IPS-11a (cell line): ENCODE measurements around the gene PADI1.

Experiments
- H3K4me3 ChIP-seq: one replicate; pipeline ENCODE4 v1.5.1; 2013; ENCODE audit warnings: low read depth, low read length, control low read depth

PADI1 gene

GRCh38 chr1:17214876-17215544, 10.1 kb downstream of the PADI1 start:
- H3K4me3 ChIP-seq, result no peak overlapping the region

GRCh38 chr1:17215545-17215890, 10.6 kb downstream of the PADI1 start:
- H3K4me3 ChIP-seq, result no peak overlapping the region

DNA sequence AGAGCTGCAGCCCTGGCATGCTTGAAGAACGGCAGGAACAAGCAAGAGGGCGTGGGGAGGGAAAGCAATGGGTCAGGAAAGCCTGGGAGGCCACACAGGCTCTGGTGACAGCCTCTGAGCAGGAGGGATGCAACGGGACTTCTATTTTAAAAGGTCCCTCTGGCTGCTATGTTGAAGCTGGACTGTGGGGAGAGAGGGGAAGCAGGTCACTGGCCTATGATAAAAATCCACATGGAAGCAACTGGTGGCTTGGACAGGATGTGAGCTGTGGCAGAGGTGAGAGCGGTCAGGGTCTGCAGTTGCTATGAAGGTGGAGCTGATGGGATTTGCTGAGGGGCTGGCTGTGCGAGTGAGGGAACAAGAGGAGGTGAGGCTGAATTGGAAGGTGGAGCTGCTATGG, 11.2 kb downstream of the PADI1 start:
- no peak overlapping the region for H3K4me3 ChIP-seq

DNA sequence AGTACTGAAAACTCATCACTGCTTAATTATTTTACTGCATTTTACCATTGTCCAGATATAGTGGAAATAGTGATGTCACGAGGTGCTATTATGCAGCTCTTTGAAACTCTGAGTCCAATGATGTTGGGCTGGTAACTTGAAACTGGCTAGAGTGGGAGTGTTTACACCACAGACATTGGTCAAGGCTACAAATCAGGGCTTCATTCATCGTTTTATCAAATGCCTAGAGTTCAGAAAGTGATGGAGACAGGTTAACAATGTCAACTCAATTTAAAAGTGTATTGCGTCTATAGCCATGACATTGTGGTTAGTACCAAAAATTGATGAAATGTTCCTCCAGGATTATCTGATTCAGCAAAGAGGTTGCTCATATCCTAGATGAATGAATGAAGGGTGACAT, 12.7 kb downstream of the PADI1 start:
- no peak overlapping the region for H3K4me3 ChIP-seq

- H3K4me3 ChIP-seq, result no peak overlapping the region
Measured at GRCh38 chr1:17218939-17219338, 14.0 kb downstream of the PADI1 start.

DNA sequence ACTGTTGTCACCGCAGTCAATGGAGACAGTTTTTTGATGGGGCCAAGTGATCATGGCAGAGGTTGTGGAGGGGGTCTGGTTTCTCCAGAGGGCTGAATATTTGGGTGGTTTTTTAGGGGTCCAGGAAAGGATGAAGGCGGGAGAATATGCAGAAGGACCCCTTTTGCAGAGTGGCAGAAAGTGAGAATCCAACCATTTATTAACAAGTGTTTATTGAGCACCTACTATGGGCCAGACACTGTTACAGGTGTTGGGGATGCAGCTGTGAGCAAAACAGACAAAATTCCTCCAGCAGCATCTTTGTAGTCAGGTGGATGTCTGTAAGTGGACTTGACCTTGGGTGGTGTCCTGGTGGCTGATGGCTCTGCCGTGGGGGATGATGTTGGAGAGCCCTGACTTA, 15.4 kb downstream of the PADI1 start:
- H3K4me3 ChIP-seq, result no peak overlapping the region

GRCh38 chr1:17222557-17222956, 17.6 kb downstream of the PADI1 start:
- H3K4me3 ChIP-seq, result no peak overlapping the region

DNA sequence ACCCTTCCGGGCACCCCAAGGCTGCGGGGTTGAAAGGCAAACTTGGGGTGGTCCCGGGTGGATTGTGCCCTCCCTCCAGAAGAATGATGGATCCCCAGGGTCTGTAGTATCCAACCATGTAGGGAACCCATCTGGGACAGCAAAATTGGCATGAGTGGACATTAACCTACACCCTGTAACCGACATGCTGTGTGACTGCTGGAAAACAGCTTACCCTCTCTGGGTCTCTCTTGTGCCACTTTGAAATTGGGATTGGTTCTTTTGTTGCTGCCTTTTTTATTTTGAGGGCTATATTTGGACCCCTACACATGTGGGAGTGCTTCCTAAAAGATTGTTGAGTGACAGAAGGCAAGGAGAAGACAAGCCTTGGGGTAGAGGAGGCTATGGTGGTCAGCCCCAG, 19.5 kb downstream of the PADI1 start:
- no peak overlapping the region for H3K4me3 ChIP-seq

DNA sequence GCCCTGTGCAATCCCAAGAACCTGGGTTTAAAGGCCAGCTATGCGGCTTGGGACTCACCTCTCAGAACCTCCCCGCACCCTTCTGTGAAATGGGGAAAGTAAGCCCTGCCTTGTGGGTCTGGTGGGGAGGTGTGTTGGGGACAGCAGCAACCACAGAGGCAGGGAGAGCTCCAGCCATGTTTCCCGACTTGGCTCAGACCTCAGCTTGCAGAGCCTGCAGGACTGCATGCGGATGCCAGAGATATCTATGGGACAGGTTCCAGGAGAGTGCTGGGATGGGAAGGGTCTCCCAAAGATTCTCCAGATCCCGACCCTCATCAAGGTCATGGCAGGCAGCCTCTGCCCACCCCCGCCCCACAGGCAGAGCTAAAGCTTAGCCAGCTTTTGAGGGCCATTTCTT, 20.2 kb downstream of the PADI1 start:
- H3K4me3 ChIP-seq, result no peak overlapping the region

GRCh38 chr1:17227358-17227915, 22.5 kb downstream of the PADI1 start:
- H3K4me3 ChIP-seq, result no peak overlapping the region

- no peak overlapping the region for H3K4me3 ChIP-seq
Measured at GRCh38 chr1:17228619-17229018, 23.7 kb downstream of the PADI1 start.

DNA sequence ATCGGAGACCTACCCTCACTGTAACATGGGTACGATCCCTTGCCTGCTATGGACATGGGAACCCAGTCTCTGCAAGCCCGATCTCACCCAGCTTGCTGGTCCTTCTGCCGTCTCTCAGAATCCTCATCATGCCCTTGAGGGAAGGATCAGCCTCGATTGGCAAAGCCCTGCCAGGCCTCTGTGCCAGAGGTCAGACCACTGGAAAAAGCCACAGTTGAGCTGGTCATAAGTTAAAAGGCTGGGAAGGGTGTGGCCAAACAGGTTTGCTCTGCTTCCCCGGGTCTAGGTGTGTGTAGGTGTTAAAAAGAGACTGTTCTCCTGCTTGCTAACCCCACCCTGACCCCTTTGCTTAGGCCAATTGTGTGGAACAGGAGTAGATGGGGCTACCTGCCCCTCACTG, 24.5 kb downstream of the PADI1 start:
- no peak overlapping the region for H3K4me3 ChIP-seq

GRCh38 chr1:17230106-17230505, 25.2 kb downstream of the PADI1 start:
- no peak overlapping the region for H3K4me3 ChIP-seq

DNA sequence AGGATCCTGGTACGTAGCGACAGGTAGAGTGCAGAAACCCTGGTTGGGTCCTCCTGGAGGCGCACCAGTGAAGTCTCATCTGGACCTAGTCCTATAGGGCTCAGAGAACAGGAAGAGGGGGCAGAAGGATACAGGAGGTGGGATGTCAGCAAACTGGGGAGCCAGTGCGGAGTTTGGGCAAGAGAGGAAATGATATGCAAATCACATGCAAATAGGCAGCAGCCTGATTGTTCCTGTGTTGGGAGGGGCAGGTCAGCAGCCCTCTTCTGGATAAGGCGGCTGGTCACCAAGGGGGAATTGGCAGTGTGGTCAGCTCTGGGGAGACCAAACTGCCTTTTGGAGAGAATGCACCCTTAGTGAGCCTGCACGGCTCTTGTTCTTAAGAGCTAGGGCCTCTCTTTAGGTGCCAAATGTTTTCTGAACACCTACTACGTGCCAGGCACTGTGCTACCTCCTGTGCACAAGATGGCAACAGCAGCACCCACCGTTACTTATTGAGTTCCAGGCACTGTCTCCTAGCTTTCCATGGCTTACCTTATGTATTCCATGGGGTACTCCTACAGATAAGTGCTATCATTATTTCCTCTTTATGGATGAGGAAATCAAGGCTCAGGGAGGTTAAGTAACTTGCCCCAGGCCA, 25.9 kb downstream of the PADI1 start:
- H3K4me3 ChIP-seq, result no peak overlapping the region

DNA sequence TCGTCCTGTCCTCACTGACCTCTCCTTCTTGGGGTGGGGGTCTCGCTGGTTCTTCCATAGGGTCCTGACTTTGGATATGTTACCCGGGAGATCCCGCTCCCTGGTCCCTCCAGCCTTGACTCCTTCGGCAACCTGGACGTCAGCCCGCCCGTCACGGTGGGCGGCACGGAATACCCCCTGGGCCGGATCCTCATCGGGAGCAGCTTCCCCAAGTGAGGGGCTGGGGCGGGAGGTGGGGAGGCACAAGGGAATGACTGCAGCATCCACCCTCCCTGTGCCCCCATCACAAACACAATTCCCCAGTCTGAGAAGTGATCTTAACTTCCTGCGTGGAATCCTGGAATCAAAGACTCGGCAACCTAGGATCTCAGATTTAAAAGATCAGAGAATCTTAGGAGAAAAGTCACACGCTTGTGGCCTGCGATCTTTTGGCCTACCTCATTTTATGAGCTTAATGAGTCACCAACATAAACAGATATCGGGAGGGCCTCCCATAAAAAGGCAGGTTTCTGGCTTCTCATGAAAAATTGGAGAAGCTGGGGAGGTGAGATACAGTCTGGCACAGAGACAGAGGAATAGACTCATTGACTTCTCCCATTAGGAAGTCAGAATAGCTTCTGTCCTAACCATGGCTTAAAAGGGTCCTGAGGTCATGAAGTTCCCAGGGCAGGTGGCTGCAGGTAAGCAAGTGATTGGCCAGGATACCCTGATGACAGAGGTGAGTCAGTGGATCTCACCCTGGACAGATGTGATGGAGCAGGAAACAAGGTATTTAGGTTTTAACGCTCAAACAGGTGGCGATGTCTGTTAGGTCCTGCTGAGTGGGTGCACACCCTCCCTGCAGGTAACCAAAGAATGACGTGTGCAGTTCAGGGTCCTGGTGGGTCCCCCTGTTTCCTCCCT, 28.1 kb downstream of the PADI1 start:
- H3K4me3 ChIP-seq, result no peak overlapping the region

DNA sequence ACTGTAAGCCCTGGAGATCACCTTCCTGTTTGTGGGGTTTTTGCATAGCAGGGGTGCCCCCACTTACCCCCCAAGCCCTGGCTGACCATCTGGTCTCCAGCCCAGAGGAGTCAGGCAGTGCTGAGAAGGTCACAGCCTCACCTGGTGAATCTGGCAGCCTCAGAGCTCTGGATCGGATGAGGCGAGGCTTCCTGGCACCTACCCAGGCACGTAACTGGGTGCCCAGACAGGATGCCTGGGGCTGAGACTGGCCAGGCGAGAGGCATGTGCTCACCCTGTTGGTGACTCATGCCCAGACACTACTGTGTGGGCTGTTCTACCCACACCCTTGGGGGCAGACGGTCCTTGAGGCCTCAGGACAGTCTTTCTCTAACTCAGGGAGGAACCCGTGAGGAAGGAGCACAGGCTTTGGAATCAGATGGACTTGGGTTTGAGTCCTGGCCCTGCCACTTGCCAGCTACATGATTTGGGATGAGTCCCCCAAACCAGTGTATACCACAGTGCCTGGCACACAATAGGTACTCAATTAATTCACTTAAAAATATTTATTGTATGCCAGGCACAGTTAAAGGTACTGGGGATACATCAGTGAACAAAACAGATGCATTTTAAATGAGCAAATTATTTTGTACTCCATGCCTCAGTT, 28.9 kb downstream of the PADI1 start:
- H3K4me3 ChIP-seq, result no peak overlapping the region

DNA sequence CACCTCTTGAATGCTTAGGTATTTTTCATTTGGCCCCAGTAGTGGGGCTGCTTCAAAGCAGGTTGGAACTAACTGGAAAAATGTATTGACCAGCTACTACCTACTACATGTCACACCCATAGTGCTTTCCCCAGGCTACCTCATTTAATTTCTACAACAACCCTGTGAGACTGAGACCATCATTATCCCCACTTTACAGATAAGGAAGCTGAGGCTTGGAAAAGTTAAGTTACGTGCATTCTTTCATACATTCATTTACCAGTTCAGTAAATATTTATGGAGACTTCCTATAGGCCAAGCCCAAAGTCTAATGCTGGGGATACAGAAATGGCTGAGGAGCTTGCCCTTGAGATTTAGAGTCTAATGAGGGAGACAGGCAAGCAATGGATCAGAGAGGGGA, 29.5 kb downstream of the PADI1 start:
- H3K4me3 ChIP-seq, result no peak overlapping the region

DNA sequence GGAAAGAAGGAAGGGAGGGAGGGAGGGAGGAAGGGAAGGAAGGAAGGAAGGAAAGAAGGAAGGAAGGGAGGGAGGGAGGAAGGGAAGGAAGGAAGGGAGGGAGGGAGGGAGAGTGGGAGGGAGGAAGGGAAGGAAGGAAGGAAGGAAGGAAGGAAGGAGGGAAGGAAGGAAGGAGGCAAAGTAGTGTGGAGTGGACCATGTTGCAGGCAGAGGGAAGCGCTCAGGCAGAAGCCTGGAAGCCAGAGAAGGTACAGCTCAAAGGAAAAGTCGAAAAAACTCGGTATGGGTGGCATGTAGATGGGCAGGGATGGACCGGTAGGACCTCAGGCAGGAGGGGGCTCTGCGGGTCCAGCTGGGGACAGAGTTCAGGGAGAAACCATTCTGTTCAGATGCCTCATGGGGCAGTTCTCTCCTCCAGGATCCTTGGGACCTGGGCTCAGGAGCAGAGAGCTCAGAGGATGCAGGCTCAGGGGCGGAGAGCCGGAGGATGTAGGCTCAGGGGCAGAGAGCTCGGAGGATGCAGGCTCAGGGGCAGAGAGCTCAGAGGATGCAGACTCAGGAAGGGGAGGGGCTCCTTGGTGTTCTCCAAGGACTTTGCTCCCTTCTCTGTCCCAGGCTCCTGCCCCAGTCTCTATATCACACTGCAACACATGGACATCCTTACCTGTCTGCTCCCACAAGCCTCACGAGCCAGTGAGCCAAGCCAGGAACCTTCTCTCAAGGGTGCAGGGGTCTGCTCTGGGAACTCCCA, 30.4 kb downstream of the PADI1 start:
- H3K4me3 ChIP-seq, result no peak overlapping the region

DNA sequence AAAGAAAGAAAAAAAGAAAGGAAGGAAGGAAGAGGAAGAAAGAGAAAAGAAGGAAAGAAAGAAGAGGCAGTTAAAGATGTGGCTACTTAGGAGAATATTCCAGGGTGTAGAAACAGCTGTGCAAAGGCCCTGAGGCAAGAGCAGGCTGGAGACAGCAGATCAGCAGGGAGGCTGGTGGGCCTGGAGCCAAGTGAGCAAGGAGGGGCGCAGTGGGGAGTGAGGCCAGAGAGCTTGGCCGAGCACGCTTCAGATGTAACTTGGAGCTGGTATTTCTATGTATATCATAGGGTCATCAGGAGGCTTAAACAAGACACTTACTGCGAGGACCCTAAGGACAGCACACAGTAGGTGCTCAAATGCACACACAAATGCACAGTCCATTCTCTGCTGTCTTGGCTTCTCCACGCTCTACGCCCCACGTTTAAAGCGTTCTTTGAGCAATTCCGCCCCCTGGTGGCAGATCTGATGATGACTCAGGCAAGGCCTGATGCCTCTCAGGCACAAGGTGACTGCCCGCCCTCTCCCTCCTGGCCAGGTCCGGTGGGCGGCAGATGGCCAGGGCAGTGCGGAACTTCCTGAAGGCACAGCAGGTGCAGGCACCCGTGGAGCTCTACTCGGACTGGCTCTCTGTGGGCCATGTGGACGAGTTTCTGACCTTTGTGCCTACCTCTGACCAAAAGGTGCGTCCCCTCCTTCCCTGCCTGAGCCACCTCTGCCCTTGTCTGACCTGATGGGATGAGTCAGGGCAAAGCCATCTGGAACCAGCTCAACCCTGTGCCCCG, 32.0 kb downstream of the PADI1 start:
- no peak overlapping the region for H3K4me3 ChIP-seq

DNA sequence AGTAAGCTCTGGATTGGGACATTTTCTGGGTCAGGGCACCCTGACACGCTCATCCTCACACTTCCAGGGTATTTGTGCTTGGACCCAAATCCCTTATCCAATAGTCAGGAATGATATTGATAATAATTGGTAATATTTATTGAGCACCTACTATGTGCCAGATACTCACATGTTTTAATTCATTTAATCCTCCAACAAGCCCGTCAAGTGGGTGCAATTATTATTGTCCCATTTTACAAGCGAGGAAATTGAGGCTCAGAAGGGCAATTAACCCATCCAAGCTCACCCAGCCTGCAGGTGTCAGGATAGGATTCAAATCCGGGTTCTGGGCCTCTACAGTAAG, 32.6 kb downstream of the PADI1 start:
- H3K4me3 ChIP-seq, result no peak overlapping the region
